K562 (cell line): ENCODE measurements around the gene ANKRD49.

Experiments
- ASH1L ChIP-seq: fragments of 450-650 bp; IDR thresholded peaks from 2 replicates; pipeline ENCODE4 v1.6.1; 2018; ENCODE audit warnings: borderline replicate concordance, mild to moderate bottlenecking, low read depth; ENCODE audit not compliant: partially characterized antibody
- DACH1 ChIP-seq: fragments of 450-650 bp; IDR thresholded peaks from 2 replicates; pipeline ENCODE4 v1.6.1; 2018; ENCODE audit not compliant: partially characterized antibody
- KDM4B ChIP-seq, 2 experiments: fragments of 450-650 bp in 1 of 2; sonication (generic) in 1 of 2; IDR thresholded peaks; 2 replicates each; pipeline ENCODE4 v1.6.1; 2016 to 2017; ENCODE audit warnings: borderline replicate concordance in 2 of 2, antibody characterized with exemption in 1 of 2, low read depth in 1 of 2, mild to moderate bottlenecking in 1 of 2
- POLR2AphosphoS5 ChIP-seq: IDR thresholded peaks from 2 replicates; pipeline ENCODE4 v1.6.1; 2011; ENCODE audit warnings: mild to moderate bottlenecking, low read depth, low read length, moderate library complexity; ENCODE audit not compliant: control insufficient read depth, insufficient read depth
- PRMT5 ChIP-seq: sonication (generic); formaldehyde crosslinking; IDR thresholded peaks from 2 replicates; pipeline ENCODE4 v1.5.0; 2020; ENCODE audit warnings: missing genetic modification reagents
- RAD21 ChIP-seq, 2 experiments: fragments of 250-450 bp in 1 of 2; fragments of 450-650 bp in 1 of 2; sonication (Bioruptor Pico) in 1 of 2; formaldehyde crosslinking in 1 of 2; IDR thresholded peaks in 1 of 2; conservative IDR thresholded peaks in 1 of 2; 2 replicates each; pipeline versions ENCODE4 v1.4.0 to v1.8.0; 2020 to 2022; ENCODE audit warnings: mild to moderate bottlenecking in 2 of 2, moderate library complexity in 1 of 2
- STAT5B ChIP-seq: fragments of 250-450 bp; sonication (Bioruptor Pico); IDR thresholded peaks from 2 replicates; pipeline ENCODE4 v1.8.0; 2021; ENCODE audit warnings: mild to moderate bottlenecking, inconsistent platforms
- TBP ChIP-seq: optimal IDR thresholded peaks from 2 replicates; pipeline ENCODE3; 2011; ENCODE audit warnings: low read depth, low read length, improper control_type of control experiment
- TEAD2 ChIP-seq: fragments of 450-650 bp; IDR thresholded peaks from 2 replicates; pipeline ENCODE4 v1.6.1; 2016; ENCODE audit warnings: missing genetic modification characterization, control low read depth, missing compliant biosample characterization
- ZNF592 ChIP-seq: fragments of 450-650 bp; IDR thresholded peaks from 2 replicates; pipeline ENCODE4 v1.6.1; 2017; ENCODE audit warnings: antibody characterized with exemption, mild to moderate bottlenecking
- ZSCAN29 ChIP-seq: fragments of 450-650 bp; IDR thresholded peaks from 2 replicates; pipeline ENCODE4 v1.6.1; 2017
- TF ChIP-seq, protein P1 (sequence below): sonication (generic); formaldehyde crosslinking; IDR thresholded peaks from 2 replicates; pipeline ENCODE4 v1.5.0; 2020; ENCODE audit warnings: missing genetic modification reagents

- TF ChIP-seq ASH1L (no peak), KDM4B (IDR thresholded peaks at IDR 0.05; ENCODE audit: borderline replicate concordance in 2 of 2, low read depth in 1 of 2) (no peak), STAT5B (CRISPR knock-in tag) (no peak), ZSCAN29 (no peak), POLR2AphosphoS5 (no peak), PRMT5 (CRISPR knock-in tag) (no peak), RAD21 (CRISPR knock-in tag; conservative IDR thresholded peaks at IDR 0.05 in 1 of 2, IDR thresholded peaks at IDR 0.05 in 1 of 2) (no peak), TEAD2 (tag) (no peak), DACH1 (no peak), ZNF592 (no peak), TBP (no peak)
- TF ChIP-seq, protein P1, sequence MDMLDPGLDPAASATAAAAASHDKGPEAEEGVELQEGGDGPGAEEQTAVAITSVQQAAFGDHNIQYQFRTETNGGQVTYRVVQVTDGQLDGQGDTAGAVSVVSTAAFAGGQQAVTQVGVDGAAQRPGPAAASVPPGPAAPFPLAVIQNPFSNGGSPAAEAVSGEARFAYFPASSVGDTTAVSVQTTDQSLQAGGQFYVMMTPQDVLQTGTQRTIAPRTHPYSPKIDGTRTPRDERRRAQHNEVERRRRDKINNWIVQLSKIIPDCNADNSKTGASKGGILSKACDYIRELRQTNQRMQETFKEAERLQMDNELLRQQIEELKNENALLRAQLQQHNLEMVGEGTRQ: no peak
These were observed 51.0 kb downstream of the ANKRD49 start for GRCh38 chr11:94544646-94545263.
